ENCODE results near the gene MPO. TPM values are rescaled to one million over a fixed set of nuclear protein-coding genes. Genes with fewer than 3 reads are reported as not detected.

Gene MPO
- total RNA-seq, 1 experiment from 2014 or later = not detected

GRCh38 chr17:58308985-58309917 is 28.5 kb upstream of the MPO start:
- no TSS peak for BruUV-seq (replicated peaks)
- peaks cover 95% of the 10 kb centered on the region for H3K27me3 ChIP-seq (ENCODE audit: insufficient read depth, low read depth)
- H3F3A ChIP-seq (ENCODE audit: insufficient read depth, low read depth) = no peaks in the 10 kb centered on the region
- no peaks in the 10 kb centered on the region for H3K36me3 ChIP-seq (ENCODE audit: low read depth)
- H3K9me2 ChIP-seq (ENCODE audit: insufficient read depth) = no peaks in the 10 kb centered on the region
- TF ChIP-seq EZH2 (IDR thresholded peaks at IDR 0.05; ENCODE audit: low read depth) (no peak), CTCF (conservative IDR thresholded peaks at IDR 0.05) (no peak)
- no peak overlapping the region for H3K4me3 ChIP-seq
- POLR2A ChIA-PET (ENCODE audit: unreplicated experiment) = no interaction called here
- no peak overlapping the region for H3K27ac ChIP-seq
- no peak overlapping the region for H3K4me2 ChIP-seq
- no peak for DNase-seq
- H3K79me2 ChIP-seq (ENCODE audit: low read depth) = no peaks in the 10 kb centered on the region
- intact Hi-C loops (cut with micrococcal nuclease; ENCODE audit: unreplicated experiment) = no loop called here
- CTCF ChIA-PET = no interaction called here
- no peaks in the 10 kb centered on the region for H3K9me3 ChIP-seq (ENCODE audit: insufficient read depth, low read depth)
- H2AFZ ChIP-seq = no peak overlapping the region
- no peaks in the 10 kb centered on the region; the same call in 1 of the 2 replicates for H4K20me1 ChIP-seq (ENCODE audit: insufficient read depth)
- H3K4me1 ChIP-seq (replicated peaks; ENCODE audit: insufficient read depth) = no peaks in the 10 kb centered on the region

- Histone ChIP-seq H3K27me3 (ENCODE audit: insufficient read depth, low read depth) (peaks cover 95% of the 10 kb centered on the region), H3K9me3 (ENCODE audit: insufficient read depth, low read depth) (no peaks in the 10 kb centered on the region), H3K4me3 (no peak overlapping the region), H3K27ac (no peak overlapping the region), H3K79me2 (ENCODE audit: low read depth) (no peaks in the 10 kb centered on the region), H3K4me2 (no peak overlapping the region), H3K4me1 (replicated peaks; ENCODE audit: insufficient read depth) (no peaks in the 10 kb centered on the region), H3K9me2 (ENCODE audit: insufficient read depth) (no peaks in the 10 kb centered on the region), H2AFZ (no peak overlapping the region), H4K20me1 (ENCODE audit: insufficient read depth) (no peaks in the 10 kb centered on the region; the same call in 1 of the 2 replicates), H3K36me3 (ENCODE audit: low read depth) (no peaks in the 10 kb centered on the region), H3F3A (ENCODE audit: insufficient read depth, low read depth) (no peaks in the 10 kb centered on the region)
- intact Hi-C loops (cut with micrococcal nuclease; ENCODE audit: unreplicated experiment) = no loop called here
- POLR2A ChIA-PET (ENCODE audit: unreplicated experiment) = no interaction called here
- DNase-seq = no peak
- CTCF ChIA-PET = interaction anchor here (0.6 kb wide), 1 partner anchor 312 kb away, joined by 5 read pairs; no protein-coding TSS in a partner anchor
- BruUV-seq (replicated peaks) = no TSS peak
- TF ChIP-seq EZH2 (IDR thresholded peaks at IDR 0.05; ENCODE audit: low read depth) (no peak), CTCF (conservative IDR thresholded peaks at IDR 0.05) (peak; percentile 43)
These were observed 27.6 kb upstream of the MPO start for GRCh38 chr17:58308173-58308984.

GRCh38 chr17:58307468-58308172 is 26.9 kb upstream of the MPO start:
- ChIA-PET CTCF (no interaction called here), POLR2A (ENCODE audit: unreplicated experiment) (no interaction called here)
- no peak for DNase-seq
- Histone ChIP-seq H3K9me3 (ENCODE audit: insufficient read depth, low read depth) (no peaks in the 10 kb centered on the region), H3K79me2 (ENCODE audit: low read depth) (no peaks in the 10 kb centered on the region), H2AFZ (no peak overlapping the region), H3K27me3 (ENCODE audit: insufficient read depth, low read depth) (peaks cover 98% of the 10 kb centered on the region), H3K4me3 (no peak overlapping the region), H3F3A (ENCODE audit: insufficient read depth, low read depth) (no peaks in the 10 kb centered on the region), H3K36me3 (ENCODE audit: low read depth) (no peaks in the 10 kb centered on the region), H3K4me2 (no peak overlapping the region), H3K27ac (no peak overlapping the region), H3K4me1 (replicated peaks; ENCODE audit: insufficient read depth) (no peaks in the 10 kb centered on the region), H4K20me1 (ENCODE audit: insufficient read depth) (no peaks in the 10 kb centered on the region; the same call in 1 of the 2 replicates), H3K9me2 (ENCODE audit: insufficient read depth) (no peaks in the 10 kb centered on the region)
- no TSS peak for BruUV-seq (replicated peaks)
- TF ChIP-seq CTCF (conservative IDR thresholded peaks at IDR 0.05) = no peak
- no peak for TF ChIP-seq EZH2 (IDR thresholded peaks at IDR 0.05; ENCODE audit: low read depth)
- intact Hi-C loops (cut with micrococcal nuclease; ENCODE audit: unreplicated experiment) = no loop called here

Measured in PC-9 (cell line).